ENCODE data around the gene CD28.

Gene CD28

GRCh38 chr2:203786549-203787351, 80.3 kb downstream of the CD28 start:
- DNase-seq: peak; percentile 68

GRCh38 chr2:203787979-203788378, 81.5 kb downstream of the CD28 start:
- DNase-seq: no peak

Measured in NCI-H345 (cell line).